ENCODE data around the gene LEPROT.

DNA sequence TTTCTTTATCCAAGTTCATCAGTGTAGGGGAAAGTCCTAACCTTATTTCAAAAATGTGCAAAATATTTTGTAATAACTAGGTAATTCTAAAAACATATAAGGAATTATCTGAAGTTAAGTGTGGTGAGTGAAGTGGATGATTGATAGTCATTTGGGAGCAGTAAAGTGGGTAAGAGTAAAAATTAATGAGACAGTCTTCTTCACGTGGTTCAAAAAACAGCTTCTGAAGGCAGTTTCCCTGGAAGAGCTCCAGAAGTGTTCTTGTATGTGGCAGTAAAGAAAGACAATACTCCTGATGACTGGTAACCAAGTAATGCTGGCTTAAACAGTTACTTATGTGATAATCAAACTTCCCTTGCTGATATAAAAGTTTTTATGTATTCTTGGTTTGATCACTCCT lies 50.3 kb downstream of the LEPROT start:
- TF ChIP-seq YY1 (IDR thresholded peaks at IDR 0.05; ENCODE audit: insufficient read depth, insufficient read length), result no peak
- no peak for TF ChIP-seq SUZ12 (IDR thresholded peaks at IDR 0.05; ENCODE audit: extremely low read depth, insufficient read depth, insufficient read length)
